ENCODE measurements around the gene LARP1B.
"Not testable (repeated sequence)": the region's sequence is repeated elsewhere in the genome, so short reads cannot be mapped to it uniquely, and the experiment has no call there.

DNA sequence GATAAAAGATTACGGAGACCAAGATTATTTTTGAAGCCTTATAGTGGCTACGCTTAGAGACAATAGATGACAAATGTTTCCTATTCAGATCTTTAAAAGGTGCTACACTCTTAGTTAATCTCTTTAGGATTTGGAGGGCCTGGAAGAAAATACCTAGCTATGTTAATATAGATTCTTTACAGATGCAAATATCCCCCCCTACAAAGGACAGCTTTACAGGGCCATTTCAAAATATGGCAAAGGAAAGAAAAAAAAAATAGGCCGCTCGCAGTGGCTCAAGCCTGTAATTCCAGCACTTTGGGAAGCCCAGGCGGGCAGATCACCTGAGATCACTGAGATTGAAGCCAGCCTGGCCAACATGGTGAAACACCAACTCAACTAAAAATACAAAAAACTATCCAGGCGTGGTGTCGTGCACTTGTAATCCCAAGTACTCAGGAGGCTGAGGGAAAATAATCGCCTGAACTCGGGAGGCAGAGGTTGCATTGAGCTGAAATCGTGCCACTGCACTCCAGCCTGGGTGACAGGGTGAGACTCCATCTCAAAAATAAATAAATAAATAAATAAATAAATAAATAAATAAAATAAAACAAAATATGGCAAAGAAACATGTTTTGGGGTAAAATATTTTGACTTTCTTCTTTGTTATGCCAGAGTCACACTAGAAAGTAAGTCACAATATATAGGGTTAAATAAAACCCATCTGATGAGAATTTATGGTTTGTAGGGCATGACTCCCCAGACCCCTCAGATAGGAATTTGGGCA is 5.5 kb upstream of the LARP1B start:
- TF ChIP-seq CTCF (IDR thresholded peaks at IDR 0.05; ENCODE audit: low read depth, low read length); POLR2A (IDR thresholded peaks at IDR 0.05; ENCODE audit: extremely low read depth, insufficient read length): not testable (repeated sequence)
